ENCODE results near the gene KISS1.

DNA sequence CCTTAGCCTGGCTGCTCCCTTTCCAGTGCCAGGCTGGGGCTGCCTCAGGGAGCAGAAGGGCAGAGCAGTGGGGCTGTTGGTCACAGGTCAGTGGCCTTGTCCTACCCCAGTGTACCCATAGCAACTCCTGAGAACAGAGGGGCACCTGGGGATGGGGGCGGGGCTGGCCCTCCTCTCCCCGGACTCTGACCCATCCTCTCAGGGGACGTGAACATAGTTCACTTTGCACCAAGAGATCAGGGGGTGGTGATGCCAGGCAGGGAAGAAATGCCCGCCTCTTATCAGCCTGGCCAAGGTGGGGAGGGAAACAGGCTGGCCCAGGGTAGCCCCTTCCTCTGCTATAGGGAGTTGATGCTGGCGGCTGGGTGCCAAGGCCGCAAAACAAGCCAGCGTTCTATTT lies 49.3 kb downstream of the KISS1 start:
- TF ChIP-seq, protein P1, sequence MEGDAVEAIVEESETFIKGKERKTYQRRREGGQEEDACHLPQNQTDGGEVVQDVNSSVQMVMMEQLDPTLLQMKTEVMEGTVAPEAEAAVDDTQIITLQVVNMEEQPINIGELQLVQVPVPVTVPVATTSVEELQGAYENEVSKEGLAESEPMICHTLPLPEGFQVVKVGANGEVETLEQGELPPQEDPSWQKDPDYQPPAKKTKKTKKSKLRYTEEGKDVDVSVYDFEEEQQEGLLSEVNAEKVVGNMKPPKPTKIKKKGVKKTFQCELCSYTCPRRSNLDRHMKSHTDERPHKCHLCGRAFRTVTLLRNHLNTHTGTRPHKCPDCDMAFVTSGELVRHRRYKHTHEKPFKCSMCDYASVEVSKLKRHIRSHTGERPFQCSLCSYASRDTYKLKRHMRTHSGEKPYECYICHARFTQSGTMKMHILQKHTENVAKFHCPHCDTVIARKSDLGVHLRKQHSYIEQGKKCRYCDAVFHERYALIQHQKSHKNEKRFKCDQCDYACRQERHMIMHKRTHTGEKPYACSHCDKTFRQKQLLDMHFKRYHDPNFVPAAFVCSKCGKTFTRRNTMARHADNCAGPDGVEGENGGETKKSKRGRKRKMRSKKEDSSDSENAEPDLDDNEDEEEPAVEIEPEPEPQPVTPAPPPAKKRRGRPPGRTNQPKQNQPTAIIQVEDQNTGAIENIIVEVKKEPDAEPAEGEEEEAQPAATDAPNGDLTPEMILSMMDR (conservative IDR thresholded peaks at IDR 0.05; ENCODE audit: low read depth, low read length) = no peak
- TF ChIP-seq POLR2A (IDR thresholded peaks at IDR 0.05; ENCODE audit: low read depth, low read length) (no peak), CHD1 (IDR thresholded peaks at IDR 0.05; ENCODE audit: low read depth, low read length) (no peak), MAZ (IDR thresholded peaks at IDR 0.05; ENCODE audit: borderline replicate concordance, low read depth, low read length) (no peak), NFE2L2 (IDR thresholded peaks at IDR 0.05; ENCODE audit: low read depth, low read length) (no peak), RAD21 (IDR thresholded peaks at IDR 0.05; ENCODE audit: low read length) (no peak), BHLHE40 (IDR thresholded peaks at IDR 0.05; ENCODE audit: low read depth, low read length) (no peak), CEBPB (IDR thresholded peaks at IDR 0.05; ENCODE audit: low read depth, low read length) (no peak), RFX5 (IDR thresholded peaks at IDR 0.05; ENCODE audit: low read depth, low read length) (no peak), MAFK (IDR thresholded peaks at IDR 0.05; ENCODE audit: low read depth, low read length) (no peak), MXI1 (IDR thresholded peaks at IDR 0.05; ENCODE audit: borderline replicate concordance, low read depth, low read length) (no peak), SMC3 (IDR thresholded peaks at IDR 0.05; ENCODE audit: low read depth, low read length) (no peak)
- TF ChIP-seq, protein P2, sequence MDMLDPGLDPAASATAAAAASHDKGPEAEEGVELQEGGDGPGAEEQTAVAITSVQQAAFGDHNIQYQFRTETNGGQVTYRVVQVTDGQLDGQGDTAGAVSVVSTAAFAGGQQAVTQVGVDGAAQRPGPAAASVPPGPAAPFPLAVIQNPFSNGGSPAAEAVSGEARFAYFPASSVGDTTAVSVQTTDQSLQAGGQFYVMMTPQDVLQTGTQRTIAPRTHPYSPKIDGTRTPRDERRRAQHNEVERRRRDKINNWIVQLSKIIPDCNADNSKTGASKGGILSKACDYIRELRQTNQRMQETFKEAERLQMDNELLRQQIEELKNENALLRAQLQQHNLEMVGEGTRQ (IDR thresholded peaks at IDR 0.05; ENCODE audit: low read depth, low read length) = no peak
- TF ChIP-seq, protein P3, sequence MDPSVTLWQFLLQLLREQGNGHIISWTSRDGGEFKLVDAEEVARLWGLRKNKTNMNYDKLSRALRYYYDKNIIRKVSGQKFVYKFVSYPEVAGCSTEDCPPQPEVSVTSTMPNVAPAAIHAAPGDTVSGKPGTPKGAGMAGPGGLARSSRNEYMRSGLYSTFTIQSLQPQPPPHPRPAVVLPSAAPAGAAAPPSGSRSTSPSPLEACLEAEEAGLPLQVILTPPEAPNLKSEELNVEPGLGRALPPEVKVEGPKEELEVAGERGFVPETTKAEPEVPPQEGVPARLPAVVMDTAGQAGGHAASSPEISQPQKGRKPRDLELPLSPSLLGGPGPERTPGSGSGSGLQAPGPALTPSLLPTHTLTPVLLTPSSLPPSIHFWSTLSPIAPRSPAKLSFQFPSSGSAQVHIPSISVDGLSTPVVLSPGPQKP (IDR thresholded peaks at IDR 0.05; ENCODE audit: borderline replicate concordance, low read depth, low read length) = no peak

Data from IMR-90 (cell line).